IMR-90 (cell line): ENCODE results near the gene RAB11FIP4. TPM values are rescaled to one million over a fixed set of nuclear protein-coding genes. Genes with fewer than 3 reads are reported as not detected.

Source experiments
- ATAC-seq: fragments of 200-7000 bp; cut with Tn5 transposase; 2 replicates; pipeline ENCODE4 v1.9.1; 2020; ENCODE audit warnings: low read depth, mild to moderate bottlenecking, moderate library complexity
- BruUV-seq: library from RNA; stranded (reverse); fragments of 400-500 nt; replicated peaks from 2 replicates; lab custom pipeline; 2021; lab: Mats Ljungman, UMichigan
- CTCF ChIA-PET: fragments of 300-600 bp; formaldehyde crosslinking; extraction: SDS; loops from one replicate; lab custom pipeline; 2021; ENCODE audit warnings: antibody characterized with exemption; lab: Yijun Ruan, JAX
- POLR2A ChIA-PET: fragments of 300-600 bp; sonication (Branson Sonifier 250); formaldehyde crosslinking; loops from one replicate; lab custom pipeline; 2022; ENCODE audit warnings: antibody characterized with exemption; ENCODE audit not compliant: unreplicated experiment; lab: Charles Lee
- DNase-seq: peaks from one replicate; pipeline ENCODE4 v3.0.0; 2013
- H2AFZ ChIP-seq: replicated peaks from 2 replicates; pipeline ENCODE3; 2013; ENCODE audit warnings: low read length, mild to moderate bottlenecking; ENCODE audit not compliant: poor library complexity
- H2AK5ac ChIP-seq: 2 replicates; pipeline ENCODE4 v1.6.1; 2013; ENCODE audit warnings: low read depth, low read length, inconsistent platforms
- H2AK9ac ChIP-seq: replicated peaks from 2 replicates; pipeline ENCODE3; 2013; ENCODE audit warnings: mild to moderate bottlenecking, low read depth, low read length, moderate library complexity; ENCODE audit not compliant: poor library complexity
- H2BK120ac ChIP-seq: 2 replicates; pipeline ENCODE4 v1.6.1; 2013; ENCODE audit warnings: low read depth, low read length, inconsistent platforms
- H2BK15ac ChIP-seq: 3 replicates; pipeline ENCODE4 v1.6.1; 2013; ENCODE audit warnings: low read depth, low read length, inconsistent platforms
- H2BK20ac ChIP-seq: 2 replicates; pipeline ENCODE4 v1.6.1; 2013; ENCODE audit warnings: low read depth, mild to moderate bottlenecking, inconsistent platforms, low read length, moderate library complexity
- H2BK5ac ChIP-seq: 2 replicates; pipeline ENCODE4 v1.6.1; 2013; ENCODE audit warnings: mild to moderate bottlenecking, low read depth, low read length, inconsistent platforms; ENCODE audit not compliant: poor library complexity, severe bottlenecking
- H3K14ac ChIP-seq: replicated peaks from 2 replicates; pipeline ENCODE4 v1.6.1; 2013; ENCODE audit warnings: low read depth, low read length, inconsistent platforms
- H3K18ac ChIP-seq: 2 replicates; pipeline ENCODE4 v1.6.1; 2013; ENCODE audit warnings: low read depth, low read length, control low read depth
- H3K23ac ChIP-seq: 2 replicates; pipeline ENCODE4 v1.6.1; 2013; ENCODE audit warnings: low read depth, low read length, inconsistent platforms
- H3K27ac ChIP-seq: 2 replicates; pipeline ENCODE4 v1.5.1; 2013; ENCODE audit warnings: mild to moderate bottlenecking, control low read depth, low read length; ENCODE audit not compliant: insufficient read depth
- H3K27me3 ChIP-seq: 2 replicates; pipeline ENCODE4 v1.6.1; 2013; ENCODE audit warnings: low read length; ENCODE audit not compliant: control insufficient read depth, insufficient read depth
- H3K36me3 ChIP-seq: 2 replicates; pipeline ENCODE4 v1.6.1; 2013; ENCODE audit warnings: low read length, mixed read lengths; ENCODE audit not compliant: control insufficient read depth, insufficient read depth
- H3K4ac ChIP-seq: 2 replicates; pipeline ENCODE4 v1.6.1; 2013; ENCODE audit warnings: low read depth, low read length, inconsistent platforms
- H3K4me1 ChIP-seq: 2 replicates; pipeline ENCODE4 v1.6.1; 2013; ENCODE audit warnings: low read length, mixed read lengths; ENCODE audit not compliant: control insufficient read depth, insufficient read depth
- H3K4me2 ChIP-seq: 2 replicates; pipeline ENCODE4 v1.6.1; 2013; ENCODE audit warnings: low read depth, mild to moderate bottlenecking, control low read depth, low read length, moderate library complexity
- H3K4me3 ChIP-seq: 2 replicates; pipeline ENCODE4 v1.5.1; 2013; ENCODE audit warnings: low read depth, mild to moderate bottlenecking, control low read depth, low read length, moderate library complexity; ENCODE audit not compliant: insufficient read depth
- H3K56ac ChIP-seq: 2 replicates; pipeline ENCODE4 v1.6.1; 2013; ENCODE audit warnings: low read length, inconsistent platforms; ENCODE audit not compliant: insufficient read depth; ENCODE audit errors: extremely low read depth
- H3K79me1 ChIP-seq, 2 experiments: 2 replicates each; pipeline ENCODE4 v1.6.1; 2013; ENCODE audit warnings: low read length in 2 of 2, inconsistent platforms in 1 of 2, low read depth in 1 of 2
- H3K9ac ChIP-seq: 2 replicates; pipeline ENCODE4 v1.6.1; 2013; ENCODE audit warnings: low read depth, low read length, control low read depth
- H3K9me1 ChIP-seq: 2 replicates; pipeline ENCODE4 v1.6.1; 2013; ENCODE audit warnings: low read length, inconsistent platforms; ENCODE audit not compliant: insufficient read depth
- H3K9me3 ChIP-seq: 2 replicates; pipeline ENCODE4 v1.6.1; 2013; ENCODE audit warnings: low read length; ENCODE audit not compliant: control insufficient read depth, insufficient read depth
- H4K20me1 ChIP-seq: 2 replicates; pipeline ENCODE4 v1.6.1; 2013; ENCODE audit warnings: low read length, inconsistent platforms; ENCODE audit not compliant: insufficient read depth
- H4K5ac ChIP-seq: 2 replicates; pipeline ENCODE4 v1.6.1; 2013; ENCODE audit warnings: mild to moderate bottlenecking, low read depth, low read length, control low read depth
- H4K8ac ChIP-seq, 2 experiments: 2 replicates each; pipeline ENCODE4 v1.6.1; 2013; ENCODE audit warnings: low read depth in 2 of 2, low read length in 2 of 2, control low read depth in 1 of 2, inconsistent platforms in 1 of 2
- H4K91ac ChIP-seq: 2 replicates; pipeline ENCODE4 v1.6.1; 2013; ENCODE audit warnings: low read depth, low read length, inconsistent platforms; ENCODE audit not compliant: insufficient read depth
- BHLHE40 ChIP-seq: fragments of 150-350 bp; IDR thresholded peaks from 2 replicates; pipeline ENCODE4 v1.6.1; 2016; ENCODE audit warnings: mild to moderate bottlenecking, low read depth, low read length
- CEBPB ChIP-seq: IDR thresholded peaks from 2 replicates; pipeline ENCODE4 v1.6.1; 2012; ENCODE audit warnings: low read depth, low read length, improper control_type of control experiment
- CHD1 ChIP-seq: IDR thresholded peaks from 2 replicates; pipeline ENCODE4 v1.6.1; 2012; ENCODE audit warnings: low read depth, low read length, improper control_type of control experiment
- CTCF ChIP-seq: conservative IDR thresholded peaks from 2 replicates; pipeline ENCODE4 v1.5.1; 2012; ENCODE audit warnings: mild to moderate bottlenecking, low read depth, low read length, improper control_type of control experiment
- FOS ChIP-seq: fragments of 150-350 bp; IDR thresholded peaks from 2 replicates; pipeline ENCODE4 v1.6.1; 2016; ENCODE audit warnings: low read depth, low read length
- MAFK ChIP-seq: IDR thresholded peaks from 2 replicates; pipeline ENCODE4 v1.6.1; 2012; ENCODE audit warnings: low read depth, low read length, improper control_type of control experiment
- MAZ ChIP-seq: IDR thresholded peaks from 2 replicates; pipeline ENCODE4 v1.6.1; 2012; ENCODE audit warnings: low read depth, mild to moderate bottlenecking, low read length, improper control_type of control experiment, moderate library complexity, borderline replicate concordance
- NFE2L2 ChIP-seq: fragments of 150-350 bp; IDR thresholded peaks from 2 replicates; pipeline ENCODE4 v1.6.1; 2016; ENCODE audit warnings: low read depth, mild to moderate bottlenecking, low read length
- POLR2A ChIP-seq: IDR thresholded peaks from 2 replicates; pipeline ENCODE4 v1.6.1; 2012; ENCODE audit warnings: mild to moderate bottlenecking, low read depth, low read length
- RAD21 ChIP-seq: IDR thresholded peaks from 2 replicates; pipeline ENCODE4 v1.6.1; 2012; ENCODE audit warnings: low read length, improper control_type of control experiment
- RCOR1 ChIP-seq: IDR thresholded peaks from 2 replicates; pipeline ENCODE4 v1.6.1; 2012; ENCODE audit warnings: mild to moderate bottlenecking, low read length, improper control_type of control experiment; ENCODE audit not compliant: insufficient replicate concordance
- SMC3 ChIP-seq: fragments of 150-350 bp; IDR thresholded peaks from 2 replicates; pipeline ENCODE4 v1.6.1; 2016; ENCODE audit warnings: low read depth, mild to moderate bottlenecking, antibody characterized with exemption, low read length, moderate library complexity
- WGBS, 2 experiments: methylation state at CpG; one replicate each; pipeline versions ENCODE4 v1.1.5 to v1.1.7; 2013; ENCODE audit warnings: missing lambda C conversion rate in 2 of 2; ENCODE audit not compliant: insufficient read length in 1 of 2; ENCODE audit errors: extremely low coverage in 2 of 2; 5-methylcytosine and 5-hydroxymethylcytosine counted together
- dilution Hi-C: fragments of 300-500 bp; cut with HindIII; formaldehyde crosslinking; loops from one replicate; pipeline ENCODE4 v1.14.3; 2018; ENCODE audit warnings: low sequenced_read_pairs; ENCODE audit not compliant: unreplicated experiment
- in situ Hi-C: fragments of 300-500 bp; cut with MboI; formaldehyde crosslinking; loops from 3 replicates; pipeline ENCODE4 v1.14.3; 2019; ENCODE audit warnings: low sequenced_read_pairs, inconsistent platforms, mixed read lengths
- intact Hi-C: fragments of 100-400 bp; cut with micrococcal nuclease; formaldehyde crosslinking; loops from 2 replicates; pipeline ENCODE4 v1.10.0; 2022
- polyA plus RNA-seq, 3 experiments: library from polyadenylated mRNA; depleted of rRNA; stranded (reverse); fragments of >200 nt; gene quantifications; 2 replicates each; pipeline ENCODE4 v1.2.3, GENCODE V29; 2012; ENCODE audit warnings: low replicate concordance in 1 of 3
- total RNA-seq: library from RNA; depleted of rRNA; stranded (reverse); fragments of >200 nt; gene quantifications from 2 replicates; pipeline ENCODE4 v1.2.3, GENCODE V29; 2012
- TF ChIP-seq, protein P1 (sequence below): fragments of 150-350 bp; IDR thresholded peaks from 2 replicates; pipeline ENCODE4 v1.6.1; 2017; ENCODE audit warnings: mild to moderate bottlenecking, antibody characterized with exemption, low read length, low read depth
- TF ChIP-seq, protein P2 (sequence below): fragments of 150-350 bp; IDR thresholded peaks from 2 replicates; pipeline ENCODE4 v1.6.1; 2016; ENCODE audit warnings: low read depth, mild to moderate bottlenecking, low read length, moderate library complexity, borderline replicate concordance

The RAB11FIP4 gene
- total and polyA plus RNA-seq, 2 of the 4 experiments (the other 2 are of a cell fraction) = 0.68 to 1.1 TPM

GRCh38 chr17:31512104-31512740, 120.7 kb downstream of the RAB11FIP4 start:
- Histone ChIP-seq H4K5ac (no peak overlapping the region), H3K9me3 (no peaks in the 10 kb centered on the region), H3K4me2 (no peak overlapping the region), H3K27ac (no peak overlapping the region), H3K4ac (no peak overlapping the region), H2AK9ac (no peak overlapping the region), H3K9ac (no peak overlapping the region), H4K91ac (no peak overlapping the region), H2AK5ac (no peak overlapping the region), H3K79me1 (no peaks in the 10 kb centered on the region), H3K4me3 (no peak overlapping the region), H3K18ac (no peak overlapping the region), H3K56ac (no peak overlapping the region), H3K27me3 (peaks cover 17% of the 10 kb centered on the region; the same call in 1 of the 2 replicates), H2AFZ (no peak overlapping the region), H2BK15ac (no peak overlapping the region), H4K8ac (no peak overlapping the region), H2BK5ac (no peak overlapping the region), H3K14ac (no peak overlapping the region), H2BK120ac (no peak overlapping the region), H3K36me3 (no peaks in the 10 kb centered on the region), H3K9me1 (no peaks in the 10 kb centered on the region; the same call in 1 of the 2 replicates), H3K4me1 (peaks cover 4% of the 10 kb centered on the region; the same call in 1 of the 2 replicates), H2BK20ac (no peak overlapping the region), H3K23ac (no peak overlapping the region), H4K20me1 (no peaks in the 10 kb centered on the region)
- intact Hi-C loops (no loop called here), dilution Hi-C loops (no loop called here), in situ Hi-C loops (no loop called here)
- ATAC-seq = no peak
- no peak for DNase-seq
- POLR2A ChIA-PET = no interaction called here
- no TSS peak for BruUV-seq
- TF ChIP-seq, protein P1, sequence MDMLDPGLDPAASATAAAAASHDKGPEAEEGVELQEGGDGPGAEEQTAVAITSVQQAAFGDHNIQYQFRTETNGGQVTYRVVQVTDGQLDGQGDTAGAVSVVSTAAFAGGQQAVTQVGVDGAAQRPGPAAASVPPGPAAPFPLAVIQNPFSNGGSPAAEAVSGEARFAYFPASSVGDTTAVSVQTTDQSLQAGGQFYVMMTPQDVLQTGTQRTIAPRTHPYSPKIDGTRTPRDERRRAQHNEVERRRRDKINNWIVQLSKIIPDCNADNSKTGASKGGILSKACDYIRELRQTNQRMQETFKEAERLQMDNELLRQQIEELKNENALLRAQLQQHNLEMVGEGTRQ = no peak
- TF ChIP-seq CEBPB (no peak), SMC3 (no peak), MAZ (no peak), CHD1 (no peak), MAFK (no peak), BHLHE40 (no peak), NFE2L2 (no peak), RCOR1 (no peak), CTCF (no peak), RAD21 (no peak), POLR2A (no peak), FOS (no peak)
- TF ChIP-seq, protein P2, sequence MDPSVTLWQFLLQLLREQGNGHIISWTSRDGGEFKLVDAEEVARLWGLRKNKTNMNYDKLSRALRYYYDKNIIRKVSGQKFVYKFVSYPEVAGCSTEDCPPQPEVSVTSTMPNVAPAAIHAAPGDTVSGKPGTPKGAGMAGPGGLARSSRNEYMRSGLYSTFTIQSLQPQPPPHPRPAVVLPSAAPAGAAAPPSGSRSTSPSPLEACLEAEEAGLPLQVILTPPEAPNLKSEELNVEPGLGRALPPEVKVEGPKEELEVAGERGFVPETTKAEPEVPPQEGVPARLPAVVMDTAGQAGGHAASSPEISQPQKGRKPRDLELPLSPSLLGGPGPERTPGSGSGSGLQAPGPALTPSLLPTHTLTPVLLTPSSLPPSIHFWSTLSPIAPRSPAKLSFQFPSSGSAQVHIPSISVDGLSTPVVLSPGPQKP = no peak
- CTCF ChIA-PET = interaction anchor here (0.5 to 1.4 kb wide), 3 partner anchors 13 to 15 kb away, joined by 3 read pairs; no protein-coding TSS in a partner anchor
- WGBS, 2 experiments = 87% methylated on average over 3 of the region's 15 CpGs; no CpG with 5 or more reads in 1 of the 2 experiments
